GM21529 (cell line): ENCODE results near the gene PRDM10.
"Not testable (repeated sequence)": the region's sequence is repeated elsewhere in the genome, so short reads cannot be mapped to it uniquely, and the experiment has no call there.

Source experiments
- ATAC-seq: cut with Tn5 transposase; IDR thresholded peaks from one replicate; pipeline ENCODE4 v1.9.1; 2021; ENCODE audit not compliant: unreplicated experiment

The PRDM10 gene

DNA sequence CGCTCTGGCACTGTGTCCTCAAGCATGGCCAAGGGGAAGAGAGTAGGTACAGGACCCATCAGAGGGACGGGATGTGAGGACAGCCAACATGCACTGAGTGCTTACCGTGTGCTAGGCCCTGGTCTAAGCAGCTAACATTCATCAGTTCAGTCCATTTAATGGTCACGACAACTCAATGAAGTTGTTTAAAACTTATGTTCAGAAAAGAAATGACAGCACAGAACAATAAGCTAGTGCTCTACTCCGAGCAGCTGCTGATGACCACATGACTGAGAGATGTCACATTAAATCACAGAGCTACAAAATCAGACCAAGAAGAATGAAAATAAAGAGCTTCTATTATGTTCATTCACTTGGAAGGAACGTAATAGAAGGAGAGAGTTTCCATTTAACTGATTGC is 26.3 kb downstream of the PRDM10 start:
- no peak for ATAC-seq

DNA sequence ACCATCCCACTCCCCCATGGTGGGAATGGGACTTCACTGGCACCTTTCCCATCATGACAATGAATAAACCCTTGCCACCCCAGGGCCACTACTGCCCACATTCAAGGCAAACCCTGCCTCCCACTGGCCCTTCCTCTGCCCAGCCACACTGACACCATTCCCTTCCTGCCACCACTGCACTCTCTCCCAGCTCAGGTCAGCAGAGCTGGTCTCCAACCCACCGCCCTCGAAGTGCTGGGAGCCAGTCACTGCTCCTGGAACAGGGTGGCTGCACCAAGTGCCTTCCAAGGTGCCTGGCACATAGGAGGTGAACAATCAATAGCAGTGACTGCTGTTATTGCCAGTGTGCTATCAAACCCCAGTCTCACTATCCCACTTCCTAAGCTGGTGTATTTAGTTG is 27.1 kb downstream of the PRDM10 start:
- no peak for ATAC-seq

GRCh38 chr11:129974672-129975071 is 28.0 kb downstream of the PRDM10 start:
- ATAC-seq, result no peak

GRCh38 chr11:129974237-129974636 is 28.4 kb downstream of the PRDM10 start:
- ATAC-seq, result no peak

GRCh38 chr11:129973809-129974208 is 28.8 kb downstream of the PRDM10 start:
- ATAC-seq, result no peak

GRCh38 chr11:129973068-129973467 is 29.6 kb downstream of the PRDM10 start:
- ATAC-seq, result peak; percentile 89

DNA sequence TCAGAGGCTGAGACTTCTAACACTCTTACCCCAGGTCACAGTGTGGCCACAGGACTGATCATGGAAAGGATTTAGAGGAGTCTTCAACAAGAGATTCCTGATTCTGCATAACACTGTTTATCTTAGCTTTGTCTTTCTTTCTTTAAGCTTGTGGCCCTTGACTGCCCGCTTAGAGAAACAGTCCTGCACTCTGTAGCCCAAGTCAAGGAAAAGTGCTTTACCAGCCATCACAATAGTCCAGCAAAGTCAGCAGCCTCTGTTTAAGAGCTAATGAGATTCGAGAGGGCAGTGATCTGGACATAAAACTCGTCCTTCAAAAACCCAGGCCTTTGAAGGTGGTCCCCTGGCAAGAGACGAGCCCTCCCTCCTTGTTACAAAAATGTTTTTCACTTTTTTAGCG is 30.0 kb downstream of the PRDM10 start:
- ATAC-seq, result no peak

GRCh38 chr11:129971856-129972255 is 30.8 kb downstream of the PRDM10 start:
- ATAC-seq, result not testable (repeated sequence)

DNA sequence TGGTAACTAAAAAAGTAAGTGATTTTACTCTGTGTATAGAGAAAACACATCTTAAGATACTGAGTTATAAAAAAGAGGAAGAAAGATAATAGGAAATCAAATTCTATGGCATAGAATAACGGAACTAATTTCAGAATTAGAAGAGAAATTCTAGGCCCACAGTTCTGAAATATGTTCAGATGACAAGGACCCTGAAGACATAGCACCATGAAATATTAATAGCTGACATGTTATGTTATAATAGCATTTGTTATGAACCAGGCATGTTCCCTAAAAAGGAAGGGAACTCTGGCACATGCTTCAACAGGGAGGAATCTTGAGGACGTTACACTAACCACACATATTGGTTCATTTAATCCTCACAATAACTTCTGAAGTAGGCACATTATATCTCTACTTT is 32.7 kb downstream of the PRDM10 start:
- no peak for ATAC-seq

GRCh38 chr11:129968591-129969419 is 33.8 kb downstream of the PRDM10 start:
- ATAC-seq, result no peak

DNA sequence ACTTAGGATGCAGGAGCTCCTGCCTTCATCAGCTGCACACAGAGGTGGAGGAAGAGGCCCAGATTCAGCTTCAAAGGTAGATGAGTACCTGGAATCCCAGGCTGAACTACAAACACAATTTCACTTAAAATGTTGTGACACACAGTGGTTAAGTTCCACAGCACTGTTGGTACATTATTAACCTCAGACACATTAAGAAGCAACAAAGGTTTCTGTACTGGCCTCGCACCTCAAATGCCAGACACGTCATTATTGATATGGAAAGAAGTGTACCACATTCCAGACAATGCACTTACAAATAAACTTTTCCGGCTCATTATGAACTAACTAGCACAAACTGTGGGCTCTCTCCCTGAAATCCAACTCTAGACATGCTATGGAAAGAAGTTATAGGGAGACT is 34.6 kb downstream of the PRDM10 start:
- no peak for ATAC-seq

DNA sequence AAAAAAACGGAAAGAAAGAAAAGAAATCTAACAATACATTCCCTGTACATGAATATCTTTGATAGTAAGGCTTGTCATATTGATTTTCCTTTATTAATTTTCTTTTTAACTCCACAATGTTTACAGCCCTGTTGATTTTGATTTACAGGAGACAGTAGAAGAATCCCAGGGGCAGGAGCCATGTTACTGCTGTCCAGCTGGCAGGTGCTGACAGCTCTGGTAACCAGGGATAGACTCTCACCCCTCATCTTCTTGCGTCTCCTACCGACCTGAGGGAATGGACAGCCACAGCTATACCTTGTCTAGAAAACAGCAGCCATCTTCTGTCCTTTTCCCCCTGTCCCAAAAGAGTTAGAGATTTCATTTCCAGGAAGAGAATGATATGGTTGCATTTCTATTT is 37.4 kb downstream of the PRDM10 start:
- ATAC-seq, result no peak

GRCh38 chr11:129960216-129961214 is 42.1 kb downstream of the PRDM10 start:
- peak; percentile 95 for ATAC-seq

DNA sequence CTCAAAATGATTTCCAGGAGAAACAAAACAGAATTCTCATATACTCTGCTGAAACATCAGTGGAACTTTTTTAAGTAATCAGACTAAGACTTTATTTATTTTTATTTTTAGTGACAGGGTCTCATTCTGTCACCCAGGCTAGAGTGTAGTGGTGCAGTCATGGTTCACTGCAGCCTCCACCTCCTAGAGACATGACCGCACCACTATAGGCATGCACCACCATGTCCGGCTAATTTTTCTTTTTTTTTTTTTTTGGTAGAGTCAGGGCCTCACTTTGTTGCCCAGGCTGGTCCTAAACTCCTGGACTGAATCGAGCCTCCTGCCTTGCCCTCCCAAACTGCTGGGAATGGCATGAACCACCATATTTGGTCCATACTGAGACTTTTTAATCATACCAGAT is 42.9 kb downstream of the PRDM10 start:
- ATAC-seq, result no peak

DNA sequence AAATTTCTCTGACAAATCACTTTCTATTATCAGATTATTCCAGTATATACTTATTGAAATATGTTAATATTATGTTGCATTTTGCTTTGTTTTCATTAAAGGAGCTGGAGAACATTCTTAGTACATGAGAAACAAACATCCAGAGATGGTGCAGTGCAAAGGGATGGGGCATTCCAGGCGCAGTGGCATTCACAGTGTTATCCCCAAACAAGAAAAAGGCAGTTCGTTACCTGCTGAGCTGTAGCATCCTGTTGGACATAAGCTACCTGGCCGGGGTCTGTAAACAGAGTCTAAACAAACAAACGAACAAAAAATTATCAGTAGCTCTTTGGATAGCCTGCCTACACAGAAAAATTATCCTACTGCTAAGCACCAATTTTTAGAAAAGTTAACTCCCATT is 47.4 kb downstream of the PRDM10 start:
- ATAC-seq, result no peak

DNA sequence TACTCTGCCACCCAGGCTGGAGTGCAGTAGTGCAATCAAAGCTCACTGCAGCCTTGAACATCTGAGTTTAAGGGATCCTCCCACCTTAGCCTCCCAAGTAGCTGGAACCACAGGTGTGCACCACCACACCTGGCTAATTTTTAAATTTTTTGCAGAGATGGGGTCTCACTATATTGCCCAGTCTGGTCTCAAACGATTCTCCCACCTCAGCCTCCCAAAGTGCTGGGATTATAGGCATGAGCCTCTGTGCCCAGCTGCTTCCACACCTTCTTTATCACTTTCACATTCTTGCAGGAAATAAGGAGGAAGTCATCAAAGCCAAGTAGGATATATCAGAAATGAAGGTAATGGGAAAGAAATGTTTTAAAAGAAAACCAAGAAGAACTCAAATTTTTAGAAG is 47.9 kb downstream of the PRDM10 start:
- ATAC-seq, result not testable (repeated sequence)

- ATAC-seq, result no peak
These were observed 50.8 kb downstream of the PRDM10 start for GRCh38 chr11:129951866-129952262.

GRCh38 chr11:129951201-129951865 is 51.3 kb downstream of the PRDM10 start:
- ATAC-seq, result no peak

DNA sequence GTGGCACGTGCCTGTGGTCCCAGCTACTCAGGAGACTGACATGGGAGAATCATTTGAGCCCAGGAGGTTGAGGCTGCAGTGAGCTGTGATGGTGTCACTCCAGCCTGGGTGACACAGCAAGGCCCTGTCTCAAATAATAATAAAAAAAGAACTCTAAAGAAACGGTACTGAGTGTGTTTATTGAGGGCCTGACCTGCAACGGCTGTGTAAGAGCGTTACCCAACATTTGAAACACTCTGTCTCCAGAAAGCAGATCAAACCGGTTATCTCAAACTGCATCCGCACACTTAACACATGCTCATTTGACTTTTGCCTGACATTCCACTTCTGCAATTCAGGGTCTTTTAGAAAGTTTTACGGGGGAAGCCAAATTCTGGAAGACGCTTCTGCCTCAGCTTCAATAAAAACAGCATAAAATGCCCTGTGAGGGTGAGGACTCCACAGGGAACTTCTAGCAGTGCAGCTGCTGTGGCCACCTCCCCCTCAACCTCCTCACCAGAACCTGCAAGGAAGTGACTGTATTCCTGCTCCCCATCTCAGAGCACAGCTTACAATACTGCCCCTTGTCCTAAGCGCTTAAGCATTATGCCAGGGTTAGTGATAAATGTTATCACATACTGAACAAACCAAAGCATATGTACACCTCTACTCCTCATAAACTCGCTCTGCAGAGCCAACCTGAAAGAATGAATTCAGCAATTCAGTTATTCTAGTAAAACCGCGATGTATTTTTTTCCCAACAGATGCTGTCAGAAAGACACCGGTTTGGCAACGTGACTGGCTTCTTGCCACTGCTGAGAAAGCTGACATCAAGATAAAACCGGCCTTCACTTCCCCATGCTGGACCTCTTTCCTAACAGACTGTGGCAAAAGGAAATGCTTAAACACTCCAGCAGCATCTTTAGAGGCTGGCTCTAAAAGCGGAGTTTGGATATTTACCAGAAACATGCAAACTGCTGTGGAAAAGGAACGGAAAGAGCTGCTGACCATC is 52.2 kb downstream of the PRDM10 start:
- ATAC-seq, result no peak

GRCh38 chr11:129948926-129949466 is 53.6 kb downstream of the PRDM10 start:
- no peak for ATAC-seq
